Stomach (tissue), 9 donors: ENCODE measurements around the gene SCN8A. TPM values are rescaled to one million over a fixed set of nuclear protein-coding genes. Genes with fewer than 3 reads are reported as not detected.

Experiments
- DNase-seq, 2 donors: peaks; one replicate each; pipeline versions ENCODE4 v3.0.0 to v3.0.0-alpha.2; 2013 to 2019
- H3K27ac ChIP-seq, 5 donors: fragments of 200-600 bp in 4 of 5; sonication (generic) in 4 of 5; one replicate each; pipeline ENCODE4 v1.5.1; 2013 to 2019; ENCODE audit warnings: mild to moderate bottlenecking in 1 of 5, moderate library complexity in 1 of 5
- H3K27me3 ChIP-seq, 3 donors: fragments of 200-600 bp; sonication (generic); one replicate each; pipeline ENCODE4 v1.5.1; 2017 to 2019; ENCODE audit warnings: mixed run types in 1 of 3
- H3K36me3 ChIP-seq, 4 donors: fragments of 200-600 bp; sonication (generic); 1 replicate in 3 of 4; 2 replicates in 1 of 4; pipeline ENCODE4 v1.5.1; 2016 to 2019
- H3K4me1 ChIP-seq, 4 donors: fragments of 200-600 bp; sonication (generic); one replicate each; pipeline ENCODE4 v1.5.1; 2016 to 2019
- H3K4me3 ChIP-seq, 4 donors: fragments of 200-600 bp; sonication (generic) in 3 of 4; one replicate each; pipeline ENCODE4 v1.5.1; 2016 to 2019; ENCODE audit warnings: mild to moderate bottlenecking in 1 of 4
- H3K9me3 ChIP-seq, 4 donors: fragments of 200-600 bp; sonication (generic); one replicate each; pipeline ENCODE4 v1.5.1; 2016 to 2019
- CTCF ChIP-seq, 7 experiments: fragments of 450-650 bp in 4 of 7; fragments of 200-600 bp in 3 of 7; sonication (generic) in 3 of 7; IDR thresholded peaks; one replicate each; pipeline ENCODE4 v1.5.1; 2016 to 2019; ENCODE audit warnings: antibody characterized with exemption in 7 of 7, control low read depth in 2 of 7, mild to moderate bottlenecking in 1 of 7
- EP300 ChIP-seq: sonication (generic); formaldehyde crosslinking; IDR thresholded peaks from one replicate; pipeline ENCODE4 v1.6.1; 2017; ENCODE audit warnings: antibody characterized with exemption
- POLR2A ChIP-seq, 4 donors: fragments of 450-650 bp; IDR thresholded peaks; one replicate each; pipeline ENCODE4 v1.6.1; 2016; ENCODE audit warnings: antibody characterized with exemption in 4 of 4, control low read depth in 2 of 4, mild to moderate bottlenecking in 1 of 4, moderate library complexity in 1 of 4
- POLR2AphosphoS5 ChIP-seq, 3 donors: sonication (generic); formaldehyde crosslinking; IDR thresholded peaks; one replicate each; pipeline ENCODE4 v1.6.1; 2016; ENCODE audit warnings: antibody characterized with exemption in 3 of 3
- WGBS, 5 donors: extraction: QIAGEN DNeasy Blood & Tissue Kit in 3 of 5; methylation state at CpG; one replicate each; pipeline versions ENCODE4 v1.1.5 to v1.1.7; 2013 to 2018; 5-methylcytosine and 5-hydroxymethylcytosine counted together
- intact Hi-C: fragments of 100-400 bp; cut with DNase I; formaldehyde crosslinking; loops from one replicate; pipeline ENCODE4 v1.15.1; 2023; ENCODE audit warnings: low total_unique reads
- polyA plus RNA-seq, 3 donors: library from polyadenylated mRNA; stranded (reverse); fragments of 200-250 nt; gene quantifications; one replicate each; pipeline ENCODE4 v1.2.3, GENCODE V29; 2013
- total RNA-seq, 5 donors: library from RNA; depleted of rRNA; stranded (reverse); fragments of >200 nt; gene quantifications; one replicate each; pipeline versions ENCODE4 v1.1.0 to v1.2.3, GENCODE V29; 2014 to 2016
- donor health status: healthy with polysubstance abuse.
- donor health status: Bipolar disorder and iron deficiency.
- donor health status: healthy.

SCN8A gene
- total and polyA plus RNA-seq, 8 donors, result 0.08 to 19.6 (median 1.2) TPM

- Histone ChIP-seq H3K36me3 (no peaks in the 10 kb centered on the region), H3K27ac (no peak overlapping the region), H3K4me1 (peaks cover 0 to 6% (median 0%) of the 10 kb centered on the region in 4 donors), H3K9me3 (no peaks in the 10 kb centered on the region), H3K27me3 (peaks cover 2 to 97% (median 13%) of the 10 kb centered on the region in 3 donors), H3K4me3 (no peak overlapping the region)
- intact Hi-C loops, result no loop called here
- TF ChIP-seq POLR2AphosphoS5 (IDR thresholded peaks at IDR 0.05) (no peak), POLR2A (IDR thresholded peaks at IDR 0.05) (no peak), EP300 (no peak), CTCF (IDR thresholded peaks at IDR 0.05) (no peak)
- 69 to 75% (median 74%) methylated on average over 3 to 6 of the region's 6 CpGs for WGBS, 5 donors
- no peak for DNase-seq
Measured at GRCh38 chr12:51840966-51841365, 249.9 kb downstream of the SCN8A start.

DNA sequence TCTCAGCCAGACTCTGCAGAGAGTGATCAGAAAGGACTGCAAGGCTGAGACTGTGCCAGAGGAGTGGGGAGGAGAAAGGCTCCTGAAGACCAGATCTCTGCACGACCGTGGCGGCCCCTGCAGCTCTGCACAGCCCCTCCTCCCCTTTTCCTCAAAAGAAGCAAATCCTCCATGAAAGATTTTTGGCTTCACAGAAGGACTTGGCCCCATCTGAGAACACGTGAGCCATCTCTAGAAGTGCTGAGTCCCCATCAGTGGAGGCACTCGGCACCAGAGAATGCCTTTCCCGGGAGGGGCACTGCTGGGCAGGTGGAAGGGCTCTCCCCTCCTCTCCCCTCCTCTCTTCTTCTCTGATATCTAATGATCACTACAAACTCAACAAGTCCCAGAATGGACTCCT lies 250.7 kb downstream of the SCN8A start:
- Histone ChIP-seq H3K4me3 (no peak overlapping the region), H3K27ac (no peak overlapping the region), H3K36me3 (no peaks in the 10 kb centered on the region), H3K27me3 (peaks cover 6 to 98% (median 21%) of the 10 kb centered on the region in 3 donors), H3K4me1 (peaks cover 4 to 13% (median 6%) of the 10 kb centered on the region in 4 donors), H3K9me3 (no peaks in the 10 kb centered on the region)
- intact Hi-C loops, result no loop called here
- no peak for TF ChIP-seq CTCF (IDR thresholded peaks at IDR 0.05)
- TF ChIP-seq POLR2A (IDR thresholded peaks at IDR 0.05), result no peak
- TF ChIP-seq EP300, result no peak
- TF ChIP-seq POLR2AphosphoS5 (IDR thresholded peaks at IDR 0.05), result no peak
- DNase-seq, result peak in 1 of 2 donors; percentile 59
- 41 to 52% (median 46%) methylated on average over 6 of the region's 6 CpGs for WGBS, 5 donors

GRCh38 chr12:51844854-51845253 lies 253.8 kb downstream of the SCN8A start:
- TF ChIP-seq POLR2A (IDR thresholded peaks at IDR 0.05) (no peak), CTCF (IDR thresholded peaks at IDR 0.05) (no peak), POLR2AphosphoS5 (IDR thresholded peaks at IDR 0.05) (no peak), EP300 (no peak)
- intact Hi-C loops, result no loop called here
- Histone ChIP-seq H3K4me1 (peaks cover 22 to 39% (median 27%) of the 10 kb centered on the region in 4 donors), H3K36me3 (no peaks in the 10 kb centered on the region), H3K4me3 (no peak overlapping the region), H3K9me3 (no peaks in the 10 kb centered on the region), H3K27me3 (peaks cover 11 to 100% (median 48%) of the 10 kb centered on the region in 3 donors), H3K27ac (no peak overlapping the region)
- no peak for DNase-seq
- WGBS, 5 donors, result 82 to 94% (median 91%) methylated on average over 4 of the region's 4 CpGs

GRCh38 chr12:51845482-51845881 lies 254.4 kb downstream of the SCN8A start:
- Histone ChIP-seq H3K4me1 (peaks cover 22 to 39% (median 27%) of the 10 kb centered on the region in 4 donors), H3K4me3 (no peak overlapping the region), H3K9me3 (no peaks in the 10 kb centered on the region), H3K36me3 (no peaks in the 10 kb centered on the region), H3K27me3 (peaks cover 11 to 100% (median 48%) of the 10 kb centered on the region in 3 donors), H3K27ac (no peak overlapping the region)
- 47 to 64% (median 58%) methylated on average over 7 of the region's 7 CpGs for WGBS, 5 donors
- intact Hi-C loops, result no loop called here
- DNase-seq, result no peak
- TF ChIP-seq POLR2AphosphoS5 (IDR thresholded peaks at IDR 0.05) (no peak), EP300 (no peak), POLR2A (IDR thresholded peaks at IDR 0.05) (no peak), CTCF (IDR thresholded peaks at IDR 0.05) (no peak)
